GM23248 (cell line): ENCODE measurements around the gene P3H4. TPM values are rescaled to one million over a fixed set of nuclear protein-coding genes. Genes with fewer than 3 reads are reported as not detected.
"Not testable (repeated sequence)": the region's sequence is repeated elsewhere in the genome, so short reads cannot be mapped to it uniquely, and the experiment has no call there.

Experiments
- DNase-seq: peaks from one replicate; pipeline ENCODE4 v3.0.0-alpha.2; 2015
- H2AFZ ChIP-seq: fragments of 200-600 bp; sonication (generic); 2 replicates; pipeline ENCODE4 v1.6.1; 2016; ENCODE audit warnings: antibody characterized with exemption
- H3F3A ChIP-seq: fragments of 200-600 bp; sonication (generic); 2 replicates; pipeline ENCODE4 v1.6.1; 2016; ENCODE audit warnings: mild to moderate bottlenecking, antibody characterized with exemption, mixed run types; ENCODE audit not compliant: insufficient read depth
- H3K27ac ChIP-seq: fragments of 200-600 bp; sonication (generic); 2 replicates; pipeline ENCODE4 v1.5.1; 2016; ENCODE audit warnings: mild to moderate bottlenecking
- H3K27me3 ChIP-seq: fragments of 200-600 bp; sonication (generic); replicated peaks from 2 replicates; pipeline ENCODE4 v1.6.1; 2016; ENCODE audit warnings: mild to moderate bottlenecking; ENCODE audit not compliant: insufficient read depth
- H3K36me3 ChIP-seq: fragments of 200-600 bp; sonication (generic); 2 replicates; pipeline ENCODE4 v1.6.1; 2016; ENCODE audit warnings: low read depth, mild to moderate bottlenecking
- H3K4me1 ChIP-seq: fragments of 200-600 bp; sonication (generic); 2 replicates; pipeline ENCODE4 v1.6.1; 2016; ENCODE audit warnings: mild to moderate bottlenecking; ENCODE audit not compliant: insufficient read depth
- H3K4me2 ChIP-seq: fragments of 200-600 bp; sonication (generic); one replicate; pipeline ENCODE4 v1.6.1; 2016; ENCODE audit warnings: mild to moderate bottlenecking; ENCODE audit not compliant: unreplicated experiment
- H3K4me3 ChIP-seq: fragments of 200-600 bp; sonication (generic); 2 replicates; pipeline ENCODE4 v1.5.1; 2016; ENCODE audit warnings: mild to moderate bottlenecking
- H3K79me2 ChIP-seq: fragments of 200-600 bp; sonication (generic); 2 replicates; pipeline ENCODE4 v1.6.1; 2016; ENCODE audit warnings: mild to moderate bottlenecking; ENCODE audit not compliant: insufficient read depth
- H3K9ac ChIP-seq: fragments of 200-600 bp; sonication (generic); 2 replicates; pipeline ENCODE4 v1.6.1; 2016; ENCODE audit warnings: mild to moderate bottlenecking
- H3K9me2 ChIP-seq: fragments of 200-600 bp; sonication (generic); 2 replicates; pipeline ENCODE4 v1.6.1; 2016; ENCODE audit warnings: mixed run types, mild to moderate bottlenecking, moderate library complexity; ENCODE audit not compliant: insufficient read depth
- H3K9me3 ChIP-seq: fragments of 200-600 bp; sonication (generic); one replicate; pipeline ENCODE4 v1.6.1; 2017; ENCODE audit warnings: low read depth
- H4K20me1 ChIP-seq: fragments of 200-600 bp; sonication (generic); 2 replicates; pipeline ENCODE4 v1.6.0; 2016; ENCODE audit not compliant: insufficient read depth
- EZH2 ChIP-seq: fragments of 200-600 bp; sonication (generic); IDR thresholded peaks from 2 replicates; pipeline ENCODE4 v1.6.1; 2018; ENCODE audit warnings: antibody characterized with exemption, mild to moderate bottlenecking; ENCODE audit not compliant: insufficient read depth, poor library complexity, severe bottlenecking
- EZH2phosphoT487 ChIP-seq: fragments of 200-600 bp; sonication (generic); IDR thresholded peaks from 2 replicates; pipeline ENCODE4 v1.6.1; 2018; ENCODE audit warnings: antibody characterized with exemption, moderate library complexity, mild to moderate bottlenecking, low read depth; ENCODE audit not compliant: insufficient read depth
- WGBS, 2 experiments: methylation state at CpG; one replicate each; pipeline ENCODE4 v1.1.6; 2015 to 2017; ENCODE audit warnings: low lambda C conversion rate in 2 of 2, low coverage in 1 of 2; ENCODE audit errors: missing lambda C conversion rate in 2 of 2; 5-methylcytosine and 5-hydroxymethylcytosine counted together
- in situ Hi-C: fragments of 300-500 bp; cut with MboI; formaldehyde crosslinking; loops from 2 replicates; pipeline ENCODE4 v1.15.0; 2020
- polyA plus RNA-seq: library from polyadenylated mRNA; unstranded; fragments of >200 nt; fragmentation: Nextera tagmentation; extraction: Ambion mirVana; gene quantifications from 2 replicates; pipeline ENCODE4 v1.2.1, GENCODE V29; 2016
- total RNA-seq: library from RNA; depleted of rRNA; stranded (reverse); fragments of >200 nt; shearing (Covaris generic); gene quantifications from 2 replicates; pipeline ENCODE4 v1.2.3, GENCODE V29; 2014

The P3H4 gene
- total and polyA plus RNA-seq, 2 experiments from 2014 or later: 96.9 to 161 TPM

- Histone ChIP-seq H3K79me2 (no peaks in the 10 kb centered on the region), H3K4me2 (no peak overlapping the region), H3K4me3 (no peak overlapping the region), H3K27me3 (no peaks in the 10 kb centered on the region), H3K9me2 (no peaks in the 10 kb centered on the region), H3F3A (no peaks in the 10 kb centered on the region), H3K9ac (peak overlapping the region; percentile 1; the same call in 1 of the 2 replicates), H3K36me3 (no peaks in the 10 kb centered on the region), H3K27ac (no peak overlapping the region), H3K9me3 (no peaks in the 10 kb centered on the region), H2AFZ (peak overlapping the region; percentile 47), H3K4me1 (peaks cover 7% of the 10 kb centered on the region; the same call in 1 of the 2 replicates), H4K20me1 (no peaks in the 10 kb centered on the region)
- TF ChIP-seq EZH2: no peak
- no peak for TF ChIP-seq EZH2phosphoT487
- DNase-seq: peak; percentile 10
- in situ Hi-C loops: no loop called here
- 85 to 88% methylated on average over 4 of the region's 4 CpGs for WGBS, 2 experiments
These were observed 34.6 kb downstream of the P3H4 start for GRCh38 chr17:41777157-41777573.

GRCh38 chr17:41776262-41776900, 35.4 kb downstream of the P3H4 start:
- H2AFZ ChIP-seq, H3K4me3 ChIP-seq, H3K27ac ChIP-seq, H3K9me3 ChIP-seq, DNase-seq, H3F3A ChIP-seq, in situ Hi-C loops, H3K79me2 ChIP-seq, H3K9ac ChIP-seq, H3K4me1 ChIP-seq, H3K9me2 ChIP-seq, H3K27me3 ChIP-seq, H3K36me3 ChIP-seq, H3K4me2 ChIP-seq, H4K20me1 ChIP-seq: not testable (repeated sequence)
- WGBS, 2 experiments: 77 to 82% methylated on average over 14 of the region's 14 CpGs

- DNase-seq: no peak
- Histone ChIP-seq H3K4me2 (no peak overlapping the region), H3K79me2 (no peaks in the 10 kb centered on the region), H3K4me3 (no peak overlapping the region), H3K4me1 (peaks cover 7% of the 10 kb centered on the region; the same call in 1 of the 2 replicates), H3K27me3 (no peaks in the 10 kb centered on the region), H4K20me1 (no peaks in the 10 kb centered on the region), H2AFZ (no peak overlapping the region), H3K9ac (no peak overlapping the region), H3K9me3 (no peaks in the 10 kb centered on the region), H3K36me3 (no peaks in the 10 kb centered on the region), H3K27ac (no peak overlapping the region), H3F3A (no peaks in the 10 kb centered on the region), H3K9me2 (no peaks in the 10 kb centered on the region)
- TF ChIP-seq EZH2phosphoT487: no peak
- no peak for TF ChIP-seq EZH2
- in situ Hi-C loops: no loop called here
- 66 to 68% methylated on average over 12 of the region's 12 CpGs for WGBS, 2 experiments
These were observed 36.1 kb downstream of the P3H4 start for GRCh38 chr17:41775394-41776226.

GRCh38 chr17:41773731-41774193, 38.0 kb downstream of the P3H4 start:
- no peaks in the 10 kb centered on the region for H3F3A ChIP-seq
- H3K79me2 ChIP-seq: no peaks in the 10 kb centered on the region
- H3K27ac ChIP-seq: no peak overlapping the region
- no peak for TF ChIP-seq EZH2phosphoT487
- no peak for TF ChIP-seq EZH2
- no peaks in the 10 kb centered on the region for H4K20me1 ChIP-seq
- H3K4me2 ChIP-seq: no peak overlapping the region
- no peak overlapping the region for H3K4me3 ChIP-seq
- H3K27me3 ChIP-seq: no peaks in the 10 kb centered on the region
- no peak overlapping the region for H2AFZ ChIP-seq
- H3K4me1 ChIP-seq: peaks cover 7% of the 10 kb centered on the region; the same call in 1 of the 2 replicates
- no peaks in the 10 kb centered on the region for H3K36me3 ChIP-seq
- DNase-seq: no peak
- no peaks in the 10 kb centered on the region for H3K9me2 ChIP-seq
- in situ Hi-C loops: no loop called here
- 81% methylated on average over 8 of the region's 8 CpGs for WGBS, 2 experiments
- no peaks in the 10 kb centered on the region for H3K9me3 ChIP-seq
- no peak overlapping the region for H3K9ac ChIP-seq
